ENCODE data around the gene HRH2.
A peak's percentile ranks its signal among the peaks of the same experiment; 100 is the strongest.
"Not testable (repeated sequence)": the region's sequence is repeated elsewhere in the genome, so short reads cannot be mapped to it uniquely, and the experiment has no call there.

The HRH2 gene

DNA sequence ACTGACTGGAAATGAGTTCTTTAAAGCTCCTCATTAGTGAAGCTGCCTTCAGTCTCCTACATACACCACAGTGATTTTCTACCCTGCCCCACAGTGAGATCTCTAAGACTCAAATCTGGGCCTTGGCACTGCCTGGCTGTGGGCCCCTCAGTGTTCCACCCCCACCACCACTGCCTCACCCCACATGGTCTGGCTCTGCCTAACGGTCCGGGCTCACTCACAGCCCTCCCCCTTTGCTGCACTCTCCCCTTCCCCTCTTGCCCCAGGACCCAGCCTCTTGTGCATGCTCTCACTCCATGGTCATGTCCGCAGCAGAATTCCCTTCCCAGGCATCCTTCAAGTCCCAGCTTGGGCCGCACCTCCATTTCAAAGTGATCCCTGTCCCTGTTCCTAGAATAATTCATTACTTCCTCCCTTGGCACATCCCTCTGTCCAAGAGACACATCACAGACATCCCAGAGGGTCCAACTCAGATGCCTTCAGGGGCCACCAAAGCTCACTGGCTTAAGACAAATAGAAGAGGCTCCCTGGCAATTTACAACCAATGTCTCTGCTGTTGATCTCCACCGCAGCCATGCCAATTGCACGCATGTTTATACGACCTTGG, 56.7 kb downstream of the HRH2 start:
- no peak for DNase-seq (ENCODE audit: low spot score)

DNA sequence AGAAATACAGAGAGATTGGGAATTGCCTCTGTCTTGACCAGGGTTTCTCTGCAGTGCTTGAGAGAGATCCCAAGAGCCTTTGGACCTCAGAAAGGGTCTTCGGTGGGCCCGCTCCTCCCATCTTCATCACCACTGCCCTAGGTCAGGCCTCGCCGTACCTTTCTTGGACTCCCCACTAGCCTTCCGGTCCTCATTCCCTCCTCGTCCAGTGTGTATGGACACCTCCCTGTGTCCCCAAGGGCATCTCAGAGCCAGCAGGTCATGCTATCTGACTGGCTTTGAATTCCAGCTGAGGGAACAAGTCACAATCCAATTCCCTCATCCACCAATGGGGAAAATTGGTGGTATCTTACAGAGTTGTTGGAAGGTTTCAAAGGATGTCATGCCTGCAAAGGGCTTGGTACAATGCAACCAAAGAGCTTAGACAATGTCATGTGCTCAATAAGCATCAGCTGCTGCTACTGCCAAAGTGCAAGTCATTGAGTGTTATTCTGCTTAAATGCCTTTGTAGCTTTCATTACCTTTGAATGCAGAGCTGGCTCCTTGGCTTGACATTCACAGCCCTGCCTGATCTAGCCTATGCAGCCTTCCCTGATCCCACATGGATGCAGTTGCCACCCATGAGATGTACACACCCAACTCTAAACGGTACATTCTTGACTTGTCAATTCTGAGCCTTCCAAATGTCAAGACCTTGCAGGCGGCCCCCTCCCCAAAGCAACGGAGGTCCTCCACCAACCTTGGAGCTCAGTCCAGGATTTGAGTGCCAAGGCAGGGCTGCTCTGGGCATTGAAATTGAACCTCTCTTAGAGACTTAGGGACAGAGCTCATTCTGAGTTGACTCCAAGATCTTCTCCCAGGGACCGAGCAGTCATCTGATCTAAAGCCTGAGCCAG, 58.0 kb downstream of the HRH2 start:
- DNase-seq (ENCODE audit: low spot score) = no peak

DNA sequence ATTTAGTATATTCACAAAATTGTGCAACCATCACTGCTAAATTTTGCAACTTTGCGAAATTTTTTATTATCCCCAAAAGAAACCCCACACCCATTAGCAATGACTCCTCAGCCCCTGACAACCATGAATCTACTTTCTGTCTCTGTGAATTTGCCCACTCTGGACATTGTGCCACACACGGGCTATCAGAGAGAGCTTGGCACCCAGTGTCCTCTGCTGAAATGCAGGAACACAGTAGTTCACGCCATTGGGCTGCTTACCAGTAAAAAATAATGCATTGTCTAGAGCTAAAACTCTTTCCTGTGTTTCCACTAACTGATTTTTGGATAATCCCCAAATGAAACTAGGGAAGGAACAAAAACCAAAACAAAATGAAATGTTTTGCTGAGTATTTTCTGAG, 60.0 kb downstream of the HRH2 start:
- DNase-seq (ENCODE audit: low spot score) = no peak

DNA sequence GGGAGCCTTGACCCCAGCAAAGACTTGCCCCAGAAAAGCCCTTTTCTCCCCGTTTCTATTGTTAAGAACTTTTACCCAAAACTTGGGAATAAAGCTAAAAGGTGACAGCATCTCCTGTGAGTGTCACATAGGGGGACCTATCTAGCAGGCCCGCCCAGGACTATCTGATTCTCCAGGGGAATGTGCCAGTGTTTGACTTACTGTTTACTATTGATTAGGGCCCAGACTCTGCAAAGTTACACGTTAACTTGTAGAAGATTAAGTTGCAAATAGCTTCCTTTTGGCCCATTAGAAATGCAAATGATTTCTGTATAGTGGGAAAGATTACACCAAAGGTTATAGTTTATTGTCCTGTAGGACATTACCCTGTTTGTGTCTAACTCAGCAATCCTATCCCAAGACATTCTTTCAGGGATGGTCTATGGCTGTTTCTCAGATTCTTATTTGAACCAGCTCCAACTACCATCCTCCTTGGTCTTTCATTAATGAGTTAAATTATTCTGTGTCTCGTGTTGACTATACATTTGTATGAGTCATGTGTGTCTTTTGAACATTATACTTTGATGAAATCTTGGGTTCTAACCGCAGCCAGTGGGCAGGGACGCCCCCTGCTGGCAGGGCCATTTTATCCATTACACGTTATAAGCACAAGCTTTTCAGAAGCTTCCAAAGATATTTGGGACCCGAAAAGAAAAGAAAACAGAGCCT, 60.7 kb downstream of the HRH2 start:
- DNase-seq (ENCODE audit: low spot score) = peak; percentile 38

DNA sequence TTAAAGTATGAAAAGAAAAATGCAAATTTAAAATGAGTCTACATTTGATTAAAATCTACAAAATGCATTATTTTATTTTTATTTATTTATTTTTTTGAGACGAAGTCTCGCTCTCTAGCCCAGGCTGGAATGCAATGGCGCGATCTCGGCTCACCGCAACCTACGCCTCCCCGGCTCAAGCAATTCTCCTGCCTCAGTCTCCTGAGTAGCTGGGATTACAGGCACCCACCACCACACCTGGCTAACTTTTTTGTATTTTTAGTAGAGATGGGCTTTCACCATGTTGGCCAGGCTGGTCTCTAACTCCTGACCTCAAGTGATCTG, 61.2 kb downstream of the HRH2 start:
- not testable (repeated sequence) for DNase-seq (ENCODE audit: low spot score)

DNA sequence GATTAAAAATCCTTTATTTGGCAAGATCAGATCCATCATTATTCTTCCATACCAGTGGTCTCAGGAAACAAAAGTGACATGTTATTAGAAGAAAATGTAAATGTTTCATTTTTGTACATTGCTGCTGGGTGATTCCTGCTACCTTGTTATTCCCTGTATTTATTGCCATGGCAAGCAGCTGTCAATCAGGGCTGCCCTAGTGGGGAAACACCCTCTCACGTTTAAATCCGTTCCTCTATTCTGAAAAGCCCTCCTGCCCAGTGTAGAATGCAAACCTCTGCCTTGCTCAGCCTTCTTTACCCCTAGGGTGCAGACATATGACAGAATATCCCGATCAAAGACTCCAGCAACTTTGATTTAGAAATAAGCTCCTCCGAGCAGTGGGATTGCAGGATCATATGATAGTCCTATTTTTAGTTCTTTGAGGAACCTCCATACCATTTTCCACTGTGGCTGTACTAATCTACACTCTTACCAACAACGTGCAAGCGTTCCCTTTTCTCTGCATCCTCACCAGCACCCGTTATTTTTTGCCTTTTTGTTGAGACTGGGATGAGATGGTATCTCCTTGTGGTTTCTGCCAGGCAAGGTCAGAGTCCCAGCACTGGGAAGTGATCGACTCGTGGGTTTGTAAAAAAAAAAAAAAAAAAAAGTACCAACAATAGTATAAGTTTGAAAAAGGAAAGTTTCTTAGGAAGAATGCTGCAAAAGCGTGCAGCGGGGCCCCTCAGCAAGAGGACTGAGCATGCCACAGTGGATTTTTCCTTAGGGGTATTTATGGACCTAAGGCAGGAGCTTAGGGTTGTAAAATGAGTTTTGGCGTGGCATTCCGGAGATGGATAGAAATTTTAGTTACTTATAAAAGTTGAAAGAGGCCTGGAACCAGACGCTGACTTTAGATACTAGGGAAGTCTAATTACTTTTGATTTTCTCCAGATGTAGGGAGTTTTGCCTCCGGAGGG, 66.7 kb downstream of the HRH2 start:
- DNase-seq (ENCODE audit: low spot score) = no peak

DNA sequence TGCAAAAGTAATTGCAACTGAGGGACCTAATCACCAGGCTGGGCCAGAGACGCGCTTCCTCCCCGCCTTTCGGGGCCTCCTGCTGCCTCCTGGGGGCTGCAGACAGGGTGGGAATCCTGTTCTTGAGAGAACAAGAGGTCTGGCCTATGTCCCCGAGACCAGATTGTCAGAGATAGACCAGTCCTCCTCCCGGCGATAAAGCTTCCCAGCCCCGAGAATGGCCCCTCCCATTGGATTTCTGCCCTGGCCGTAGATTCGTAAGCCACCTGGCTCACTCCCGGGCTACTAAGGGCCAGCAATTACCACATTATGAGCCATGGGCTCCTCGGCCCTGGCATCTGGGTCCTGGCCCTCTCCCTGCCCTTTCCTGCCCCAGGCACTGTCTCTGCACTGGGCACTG, 70.4 kb downstream of the HRH2 start:
- no peak for DNase-seq (ENCODE audit: low spot score)

DNA sequence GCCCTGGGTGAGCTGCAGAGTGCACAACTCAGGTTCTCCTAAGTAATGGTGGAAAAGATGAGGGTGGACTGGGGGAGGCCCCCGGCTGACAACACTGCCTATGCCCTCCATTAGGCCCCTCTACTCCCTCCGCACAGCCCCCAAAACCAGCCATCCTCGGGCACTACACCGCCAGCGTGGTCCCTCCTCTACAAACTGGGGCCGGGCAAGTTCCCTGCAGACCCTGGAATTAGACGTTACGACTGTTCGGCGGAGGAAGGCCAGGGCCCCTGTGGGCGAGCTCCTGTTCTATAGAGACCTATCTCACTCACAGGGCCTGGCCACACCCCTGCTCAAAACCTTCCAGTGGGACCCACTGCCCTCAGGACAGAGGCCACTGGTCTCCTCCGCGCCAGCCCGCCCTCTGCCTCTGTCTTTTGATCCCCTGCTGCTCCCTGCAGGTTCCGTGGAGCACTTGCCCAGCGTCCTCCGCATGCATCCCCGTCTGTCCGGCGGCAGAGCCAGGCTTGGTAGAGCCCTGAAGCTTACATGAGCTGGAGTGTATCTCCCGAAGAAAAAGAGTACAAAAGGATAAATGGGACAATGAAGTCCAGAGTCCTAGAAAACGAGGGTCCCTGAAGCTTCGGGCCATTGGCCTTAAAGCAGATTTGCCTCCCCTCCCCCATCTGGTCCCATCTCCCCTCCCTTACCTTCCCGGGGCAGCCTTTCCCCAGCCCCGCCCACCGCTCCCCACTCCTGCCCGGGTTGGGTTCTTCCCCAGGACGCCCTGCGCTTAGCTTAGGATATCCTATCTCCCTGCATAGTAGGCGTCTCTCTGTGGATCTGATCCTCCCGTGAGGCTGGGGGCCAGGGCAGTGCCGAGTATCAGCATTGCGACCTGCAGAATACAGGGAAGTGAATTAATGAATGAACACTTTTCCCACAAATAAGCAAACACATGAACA, 71.3 kb downstream of the HRH2 start:
- peak; percentile 11 for DNase-seq (ENCODE audit: low spot score)

DNA sequence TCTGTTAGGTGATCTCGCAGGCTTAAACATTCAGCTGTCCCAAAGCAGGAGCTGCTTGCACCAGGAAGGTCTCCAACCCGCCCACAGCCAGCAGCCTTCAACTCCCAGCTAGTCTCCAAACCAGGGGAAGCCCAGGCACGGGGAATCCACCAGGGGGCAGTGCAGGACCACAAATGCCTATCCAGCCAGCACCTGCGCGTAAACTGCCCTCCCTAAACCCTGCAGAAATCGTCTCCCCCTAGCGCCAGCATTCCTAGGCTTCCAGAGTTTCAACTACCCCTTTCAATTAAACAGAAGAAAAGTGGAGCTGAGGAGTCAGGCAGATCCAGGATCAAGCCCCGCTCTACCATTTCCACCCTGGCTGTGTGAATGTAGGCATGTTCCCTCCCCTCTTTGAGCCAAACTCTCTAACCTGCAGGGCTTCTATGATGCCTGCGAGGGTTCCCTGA, 72.0 kb downstream of the HRH2 start:
- DNase-seq (ENCODE audit: low spot score) = peak; percentile 84

DNA sequence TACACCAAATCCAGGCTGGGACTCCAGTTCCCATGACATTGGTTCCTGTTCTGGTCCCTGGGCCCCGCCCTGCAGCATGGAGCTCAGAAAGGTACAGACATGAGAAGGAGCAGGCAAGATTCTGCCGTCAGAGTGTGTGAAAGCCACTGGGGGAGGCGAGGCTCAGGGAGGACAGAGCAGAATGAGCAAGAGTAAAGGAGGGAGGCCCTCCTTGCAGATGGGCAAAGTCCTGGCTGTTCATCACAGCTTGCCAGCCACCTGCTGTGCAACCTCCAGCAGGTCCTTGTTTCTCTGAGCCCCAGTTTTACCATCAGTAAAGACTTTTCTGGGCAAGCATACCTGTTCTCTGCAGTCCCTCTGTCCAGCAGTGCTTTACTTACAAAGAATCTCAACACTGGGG, 73.3 kb downstream of the HRH2 start:
- DNase-seq (ENCODE audit: low spot score) = no peak

DNA sequence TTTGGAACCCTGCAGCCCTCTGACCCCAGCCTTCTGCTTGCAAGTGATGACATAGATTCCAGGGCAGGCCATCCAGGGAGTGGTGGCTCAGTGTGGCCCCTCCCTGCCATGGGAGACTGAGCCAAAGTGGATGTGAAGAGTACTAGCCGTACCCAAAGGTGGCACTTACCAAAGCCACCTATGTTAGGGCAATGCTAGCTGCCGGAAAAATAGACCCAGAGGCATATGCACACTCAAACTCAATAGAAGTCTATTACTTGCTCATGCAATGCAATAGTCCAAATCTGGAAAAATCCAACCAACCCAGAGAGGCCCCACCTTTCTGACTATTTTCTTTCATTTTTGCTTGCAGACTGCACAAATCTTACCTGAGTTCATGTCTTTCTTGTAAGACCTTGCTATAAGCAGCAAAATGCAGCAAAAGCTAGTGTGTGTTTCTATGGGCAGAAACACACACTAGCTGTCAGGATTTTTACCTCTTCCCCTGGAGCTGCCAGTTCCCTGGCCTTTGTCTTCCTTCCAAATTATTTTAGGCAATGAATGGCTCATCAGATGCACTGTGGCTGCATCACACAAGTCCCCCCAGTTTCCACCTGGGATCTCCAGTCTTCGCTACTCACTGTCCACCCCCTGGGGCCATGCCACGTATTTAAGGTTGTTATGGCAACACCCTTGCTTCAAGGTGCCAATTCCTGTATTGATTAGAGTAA, 74.0 kb downstream of the HRH2 start:
- no peak for DNase-seq (ENCODE audit: low spot score)

DNA sequence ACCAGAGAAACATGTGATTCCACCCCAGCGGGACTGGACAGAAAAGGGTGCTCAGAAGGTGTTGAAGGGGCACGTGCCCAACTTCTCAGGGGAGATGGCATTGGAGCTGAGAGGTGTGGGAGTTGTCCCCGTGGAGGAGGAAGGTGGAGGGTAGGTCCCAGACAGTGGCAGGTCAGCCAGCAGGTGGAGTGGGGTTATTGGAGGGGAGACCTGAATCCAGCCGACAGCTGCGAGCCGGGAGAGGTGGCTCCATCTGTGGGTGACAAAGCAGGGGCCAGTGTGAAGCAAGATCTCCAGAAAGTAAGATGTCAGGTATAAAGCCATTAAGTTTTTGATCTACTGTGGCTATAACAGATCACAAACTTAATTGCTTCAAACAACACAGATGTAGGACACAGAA, 75.1 kb downstream of the HRH2 start:
- DNase-seq (ENCODE audit: low spot score) = no peak

DNA sequence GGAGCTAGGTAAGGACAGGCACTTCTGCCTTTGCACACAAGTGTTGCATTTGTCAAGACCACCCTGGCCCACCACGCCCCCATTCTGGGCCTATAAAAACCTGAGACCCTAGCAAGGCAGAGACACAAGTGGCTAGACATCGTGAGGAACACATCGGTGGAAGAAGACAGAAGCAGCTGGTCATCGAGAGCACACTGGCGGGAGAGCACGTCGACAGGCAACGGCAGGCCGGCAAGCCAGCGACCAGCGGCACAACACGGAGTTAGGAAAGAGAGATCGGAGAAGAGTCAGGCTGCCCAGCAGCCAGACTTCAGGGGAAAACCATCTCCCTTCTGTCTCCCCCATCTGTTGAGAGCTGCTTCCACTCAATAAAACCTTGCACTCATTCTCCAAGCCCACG, 76.1 kb downstream of the HRH2 start:
- no peak for DNase-seq (ENCODE audit: low spot score)

DNA sequence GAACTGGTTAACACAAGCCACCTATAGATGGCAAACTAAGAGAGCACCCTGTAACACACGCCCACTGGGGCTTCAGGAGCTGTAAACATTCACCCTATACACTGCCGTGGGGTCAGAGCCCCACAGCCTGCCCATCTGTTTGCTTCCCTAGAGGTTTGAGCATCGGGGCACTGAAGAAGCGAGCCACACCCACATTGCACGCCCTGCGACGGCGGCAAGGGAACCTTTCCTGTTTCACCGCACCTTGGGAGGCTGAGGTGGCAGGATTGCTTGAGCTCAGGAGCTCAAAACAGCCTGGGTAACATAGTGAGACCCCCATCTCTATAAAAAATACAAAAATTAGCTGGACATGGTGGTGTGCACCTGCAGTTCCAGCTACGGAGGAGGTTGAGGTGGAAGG, 76.6 kb downstream of the HRH2 start:
- DNase-seq (ENCODE audit: low spot score) = no peak

DNA sequence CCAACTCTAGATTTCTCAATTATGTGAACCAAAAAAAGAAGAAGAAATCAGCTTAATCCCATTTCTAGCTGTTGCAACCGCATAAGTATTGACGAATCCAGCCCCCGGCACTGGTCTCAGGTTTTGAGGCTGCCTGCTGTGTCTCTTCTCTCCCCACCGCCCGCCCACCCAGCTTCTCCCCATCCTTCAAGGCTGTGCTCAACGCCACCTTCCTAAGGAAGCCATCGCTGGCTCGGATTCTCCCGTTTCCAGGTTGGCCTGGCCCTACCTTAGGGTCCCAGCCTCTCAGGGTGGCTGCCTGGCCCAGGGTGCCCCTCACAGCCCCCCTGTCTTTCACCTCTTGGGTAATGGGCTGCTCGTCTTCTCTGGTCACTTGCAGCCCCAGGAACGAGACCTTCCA, 77.8 kb downstream of the HRH2 start:
- no peak for DNase-seq (ENCODE audit: low spot score)

DNA sequence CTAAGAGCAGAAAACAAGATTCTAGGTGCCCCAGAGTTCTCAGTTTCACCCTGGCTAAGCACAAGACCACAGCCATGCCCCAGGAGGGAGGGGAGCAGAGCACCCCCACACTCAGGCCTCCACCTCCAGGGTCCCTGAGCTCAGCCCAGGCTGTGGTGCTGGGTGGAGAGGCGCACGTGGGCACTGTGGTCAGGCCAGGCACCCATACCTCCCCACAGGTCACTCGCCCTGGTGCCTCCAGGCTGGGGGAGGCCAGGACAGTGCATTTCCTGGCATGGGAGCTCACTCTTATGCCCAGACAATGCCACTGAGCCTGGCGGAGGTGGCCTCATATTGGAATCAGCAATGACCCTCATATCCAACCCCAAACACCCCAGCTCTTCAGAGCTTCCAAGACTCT, 78.8 kb downstream of the HRH2 start:
- no peak for DNase-seq (ENCODE audit: low spot score)

DNA sequence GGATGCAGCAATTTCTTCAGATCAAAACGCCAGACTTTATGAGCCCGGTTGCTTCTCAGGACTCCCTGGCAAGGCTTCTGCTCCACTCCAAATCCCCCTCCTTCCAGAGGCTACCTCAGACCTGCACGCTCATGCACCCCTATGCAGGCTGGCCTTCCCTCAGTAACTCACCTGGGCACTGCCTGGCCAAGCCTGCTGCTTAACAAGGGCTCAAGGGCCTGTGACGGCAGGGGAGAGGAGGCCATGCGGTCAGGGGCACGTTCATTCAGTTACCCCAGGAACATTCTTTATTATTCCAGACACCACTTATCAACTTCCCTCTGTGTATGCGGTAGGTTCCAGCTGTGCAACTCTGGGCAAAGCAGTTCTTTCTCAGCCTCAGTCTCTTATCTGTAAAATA, 79.6 kb downstream of the HRH2 start:
- DNase-seq (ENCODE audit: low spot score) = no peak

DNA sequence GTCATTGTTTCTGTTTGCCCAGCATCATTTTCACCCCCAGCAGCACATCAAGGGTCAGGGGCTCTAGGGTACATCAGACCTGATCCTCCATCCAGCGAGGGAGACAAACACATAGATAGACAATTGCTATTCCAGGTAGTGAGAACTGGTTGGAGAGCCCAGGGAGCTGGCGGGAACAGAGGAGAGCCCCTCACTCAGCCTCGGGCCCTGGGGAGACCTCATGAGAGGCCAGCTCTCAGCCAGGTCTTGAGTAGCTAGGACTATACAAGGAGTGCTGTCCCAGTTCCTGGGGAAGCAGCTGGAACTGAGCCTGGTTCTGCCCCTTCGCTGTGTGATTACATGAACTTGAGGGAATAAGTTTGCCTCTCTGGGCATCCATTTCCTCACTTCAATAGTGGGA, 80.3 kb downstream of the HRH2 start:
- DNase-seq (ENCODE audit: low spot score) = no peak

DNA sequence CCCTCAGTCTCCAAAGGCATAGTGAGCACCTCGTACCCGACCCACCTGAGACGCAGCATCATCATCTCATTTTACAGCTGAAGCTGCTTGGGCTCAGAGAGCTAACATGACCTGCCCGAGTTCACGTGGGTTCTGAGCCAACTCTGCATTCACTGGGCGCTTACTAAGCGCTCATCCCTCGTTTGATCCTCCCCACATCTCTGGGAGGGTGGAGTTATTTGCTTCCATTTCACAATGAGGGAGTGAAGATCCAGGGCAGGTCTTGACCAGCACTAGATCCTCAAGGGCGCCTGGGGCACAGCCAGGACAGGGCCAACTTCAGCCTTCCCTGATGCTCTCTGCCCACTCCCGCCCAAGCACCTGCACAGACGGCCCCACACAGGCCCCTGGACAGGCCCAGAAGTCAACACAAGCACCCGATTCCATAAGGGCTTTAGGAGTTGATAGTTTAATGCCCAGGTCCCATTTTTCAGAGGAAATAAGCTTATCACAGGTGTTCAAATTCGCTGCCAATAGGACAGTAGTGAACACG, 80.8 kb downstream of the HRH2 start:
- DNase-seq (ENCODE audit: low spot score) = no peak

DNA sequence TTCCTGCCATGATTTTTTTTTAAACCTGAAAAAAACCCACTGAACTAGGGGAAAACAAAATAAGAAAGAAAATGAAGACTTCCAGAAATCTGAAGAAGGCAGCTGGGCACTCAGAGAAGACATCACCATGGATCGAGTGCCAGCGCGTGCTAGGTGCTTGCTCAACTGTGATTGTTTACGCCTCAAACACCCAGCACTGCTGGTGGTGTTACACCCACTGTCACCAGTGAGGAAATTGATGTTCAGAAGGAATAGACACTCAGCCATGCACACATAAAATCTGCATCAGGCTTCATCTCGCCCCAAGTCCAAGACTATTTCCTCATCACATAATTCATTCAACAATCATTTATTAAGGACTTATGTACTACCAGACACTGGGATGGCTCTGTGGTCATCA, 82.1 kb downstream of the HRH2 start:
- no peak for DNase-seq (ENCODE audit: low spot score)
